ENCODE measurements around the gene CXCL14.
A peak's percentile ranks its signal among the peaks of the same experiment; 100 is the strongest.

The CXCL14 gene

GRCh38 chr5:135549413-135549812, 29.4 kb downstream of the CXCL14 start:
- no peak for TF ChIP-seq CTCF (IDR thresholded peaks at IDR 0.05)
- no peak overlapping the region for H3K4me3 Mint-ChIP-seq
- H3K27me3 Mint-ChIP-seq (ENCODE audit: low read depth, poor library complexity), result peaks cover 87% of the 10 kb centered on the region

GRCh38 chr5:135547590-135548254, 31.1 kb downstream of the CXCL14 start:
- Mint-ChIP-seq H3K36me3 (ENCODE audit: low read depth) (no peaks in the 10 kb centered on the region), H3K4me1 (peaks cover 17% of the 10 kb centered on the region), H3K4me3 (no peak overlapping the region), H3K27me3 (ENCODE audit: low read depth, poor library complexity) (peaks cover 95% of the 10 kb centered on the region), H3K27ac (no peak overlapping the region), H3K9me3 (no peaks in the 10 kb centered on the region)
- DNase-seq, result no peak
- TF ChIP-seq CTCF (IDR thresholded peaks at IDR 0.05), result no peak

More at GRCh38 chr5:135549413-135549812, 29.4 kb downstream of the CXCL14 start:
- H3K4me1 Mint-ChIP-seq, result peaks cover 12% of the 10 kb centered on the region
- H3K27ac Mint-ChIP-seq, result no peak overlapping the region
- no peaks in the 10 kb centered on the region for H3K36me3 Mint-ChIP-seq (ENCODE audit: low read depth)
- no peaks in the 10 kb centered on the region for H3K9me3 Mint-ChIP-seq
- no peak for DNase-seq

GRCh38 chr5:135546912-135547311, 31.9 kb downstream of the CXCL14 start:
- Mint-ChIP-seq H3K9me3 (no peaks in the 10 kb centered on the region), H3K27me3 (ENCODE audit: low read depth, poor library complexity) (peaks cover 100% of the 10 kb centered on the region), H3K36me3 (ENCODE audit: low read depth) (no peaks in the 10 kb centered on the region), H3K4me3 (no peak overlapping the region), H3K4me1 (peaks cover 17% of the 10 kb centered on the region), H3K27ac (no peak overlapping the region)
- no peak for DNase-seq
- no peak for TF ChIP-seq CTCF (IDR thresholded peaks at IDR 0.05)

GRCh38 chr5:135546101-135546500, 32.7 kb downstream of the CXCL14 start:
- no peak overlapping the region for H3K27ac Mint-ChIP-seq
- H3K9me3 Mint-ChIP-seq, result no peaks in the 10 kb centered on the region
- TF ChIP-seq CTCF (IDR thresholded peaks at IDR 0.05), result no peak
- no peaks in the 10 kb centered on the region for H3K36me3 Mint-ChIP-seq (ENCODE audit: low read depth)
- no peak for DNase-seq
- H3K27me3 Mint-ChIP-seq (ENCODE audit: low read depth, poor library complexity), result peaks cover 100% of the 10 kb centered on the region
- no peak overlapping the region for H3K4me3 Mint-ChIP-seq
- peaks cover 17% of the 10 kb centered on the region for H3K4me1 Mint-ChIP-seq

- DNase-seq, result peak; percentile 32
- no peak overlapping the region for H3K4me3 Mint-ChIP-seq
- peaks cover 17% of the 10 kb centered on the region for H3K4me1 Mint-ChIP-seq
- H3K27me3 Mint-ChIP-seq (ENCODE audit: low read depth, poor library complexity), result peaks cover 100% of the 10 kb centered on the region
- no peak for TF ChIP-seq CTCF (IDR thresholded peaks at IDR 0.05)
- no peaks in the 10 kb centered on the region for H3K9me3 Mint-ChIP-seq
- no peak overlapping the region for H3K27ac Mint-ChIP-seq
- no peaks in the 10 kb centered on the region for H3K36me3 Mint-ChIP-seq (ENCODE audit: low read depth)
Observed at GRCh38 chr5:135545099-135545498, 33.7 kb downstream of the CXCL14 start.

Measured in nephron progenitor cell (in vitro differentiated cells).